Tibial artery (tissue), 4 donors: ENCODE measurements around the gene MAP3K1.

Source experiments
- DNase-seq, 2 donors: peaks; one replicate each; pipeline ENCODE4 v3.0.0-alpha.2; 2019
- H3K27ac ChIP-seq, 2 donors: fragments of 200-600 bp; sonication (generic) in 1 of 2; 1 replicate in 1 of 2; 2 replicates in 1 of 2; pipeline ENCODE4 v1.5.1; 2018 to 2019; ENCODE audit warnings: mild to moderate bottlenecking in 1 of 2
- H3K27me3 ChIP-seq, 2 donors: fragments of 200-600 bp; sonication (generic) in 1 of 2; one replicate each; pipeline versions ENCODE4 v1.5.1 to v1.6.0; 2016 to 2019
- H3K36me3 ChIP-seq, 3 donors: fragments of 200-600 bp; sonication (generic) in 2 of 3; one replicate each; pipeline ENCODE4 v1.5.1; 2016 to 2019; ENCODE audit warnings: mild to moderate bottlenecking in 2 of 3
- H3K4me1 ChIP-seq, 4 donors: fragments of 200-600 bp; sonication (generic) in 2 of 4; 1 replicate in 3 of 4; 2 replicates in 1 of 4; pipeline ENCODE4 v1.5.1; 2016 to 2019
- H3K4me3 ChIP-seq, 2 donors: fragments of 200-600 bp; sonication (generic) in 1 of 2; 1 replicate in 1 of 2; 2 replicates in 1 of 2; pipeline ENCODE4 v1.5.1; 2018 to 2019; ENCODE audit warnings: mild to moderate bottlenecking in 2 of 2
- H3K9me3 ChIP-seq, 3 donors: fragments of 200-600 bp; sonication (generic) in 1 of 3; one replicate each; pipeline ENCODE4 v1.5.1; 2016 to 2019
- intact Hi-C: fragments of 100-400 bp; cut with DNase I; formaldehyde crosslinking; loops from one replicate; pipeline ENCODE4 v1.15.0; 2023; ENCODE audit warnings: low total_unique reads
- TF ChIP-seq, protein P1 (sequence below), 2 experiments: fragments of 200-600 bp in 1 of 2; fragments of 450-650 bp in 1 of 2; IDR thresholded peaks; one replicate each; pipeline ENCODE4 v1.5.1; 2017 to 2019; ENCODE audit warnings: antibody characterized with exemption in 2 of 2, mild to moderate bottlenecking in 1 of 2, moderate library complexity in 1 of 2

MAP3K1 gene

DNA sequence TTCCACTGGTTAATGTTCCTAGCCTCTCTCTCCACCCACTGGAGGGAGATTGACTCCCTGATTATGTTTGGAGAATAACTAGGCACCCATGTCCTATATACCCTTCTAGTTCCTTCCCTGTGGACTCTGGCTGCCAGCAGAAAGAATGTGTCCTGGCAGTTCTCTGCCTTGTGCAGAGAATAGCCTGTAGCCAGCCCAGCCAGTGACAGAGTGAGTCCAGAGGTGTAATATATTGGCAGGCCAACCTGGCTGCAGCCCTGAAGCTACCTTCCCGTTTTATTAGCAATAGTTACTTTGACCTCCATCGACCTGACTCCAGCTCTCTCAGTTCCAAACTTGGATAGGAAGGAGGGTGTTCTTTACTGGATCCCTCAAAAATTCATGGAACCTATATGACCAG, 102.2 kb downstream of the MAP3K1 start:
- TF ChIP-seq, protein P1, sequence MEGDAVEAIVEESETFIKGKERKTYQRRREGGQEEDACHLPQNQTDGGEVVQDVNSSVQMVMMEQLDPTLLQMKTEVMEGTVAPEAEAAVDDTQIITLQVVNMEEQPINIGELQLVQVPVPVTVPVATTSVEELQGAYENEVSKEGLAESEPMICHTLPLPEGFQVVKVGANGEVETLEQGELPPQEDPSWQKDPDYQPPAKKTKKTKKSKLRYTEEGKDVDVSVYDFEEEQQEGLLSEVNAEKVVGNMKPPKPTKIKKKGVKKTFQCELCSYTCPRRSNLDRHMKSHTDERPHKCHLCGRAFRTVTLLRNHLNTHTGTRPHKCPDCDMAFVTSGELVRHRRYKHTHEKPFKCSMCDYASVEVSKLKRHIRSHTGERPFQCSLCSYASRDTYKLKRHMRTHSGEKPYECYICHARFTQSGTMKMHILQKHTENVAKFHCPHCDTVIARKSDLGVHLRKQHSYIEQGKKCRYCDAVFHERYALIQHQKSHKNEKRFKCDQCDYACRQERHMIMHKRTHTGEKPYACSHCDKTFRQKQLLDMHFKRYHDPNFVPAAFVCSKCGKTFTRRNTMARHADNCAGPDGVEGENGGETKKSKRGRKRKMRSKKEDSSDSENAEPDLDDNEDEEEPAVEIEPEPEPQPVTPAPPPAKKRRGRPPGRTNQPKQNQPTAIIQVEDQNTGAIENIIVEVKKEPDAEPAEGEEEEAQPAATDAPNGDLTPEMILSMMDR (IDR thresholded peaks at IDR 0.05) = no peak
- H3K27ac ChIP-seq = no peak overlapping the region
- no peaks in the 10 kb centered on the region for H3K9me3 ChIP-seq
- peaks cover 6 to 22% (median 13%) of the 10 kb centered on the region in 3 donors for H3K36me3 ChIP-seq
- H3K4me3 ChIP-seq = no peak overlapping the region
- intact Hi-C loops = no loop called here
- no peaks in the 10 kb centered on the region for H3K27me3 ChIP-seq
- no peak for DNase-seq
- H3K4me1 ChIP-seq = no peaks in the 10 kb centered on the region

DNA sequence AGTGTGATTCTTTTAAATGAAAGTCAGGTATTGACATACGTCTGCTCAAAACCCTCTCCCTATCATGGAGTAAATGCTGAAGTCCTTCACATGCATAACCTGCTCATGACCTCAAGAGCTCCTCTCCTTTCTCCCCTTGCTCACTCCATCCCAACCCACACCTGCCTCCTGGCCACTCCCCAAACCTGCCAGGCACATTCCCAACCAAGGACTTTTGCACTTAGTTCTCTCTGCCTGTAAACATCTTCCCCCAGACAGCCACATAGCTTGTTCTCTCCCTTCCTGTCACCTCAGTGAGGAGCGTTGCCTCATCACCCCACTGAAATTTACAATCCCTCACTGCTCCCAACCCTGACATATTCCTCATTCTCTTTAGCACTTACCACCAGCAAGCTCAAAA, 102.7 kb downstream of the MAP3K1 start:
- Histone ChIP-seq H3K4me1 (no peaks in the 10 kb centered on the region), H3K4me3 (no peak overlapping the region), H3K27me3 (no peaks in the 10 kb centered on the region), H3K9me3 (no peaks in the 10 kb centered on the region), H3K36me3 (peaks cover 10 to 27% (median 18%) of the 10 kb centered on the region in 3 donors), H3K27ac (no peak overlapping the region)
- TF ChIP-seq, protein P1 (IDR thresholded peaks at IDR 0.05) = no peak
- no peak for DNase-seq
- intact Hi-C loops = no loop called here

DNA sequence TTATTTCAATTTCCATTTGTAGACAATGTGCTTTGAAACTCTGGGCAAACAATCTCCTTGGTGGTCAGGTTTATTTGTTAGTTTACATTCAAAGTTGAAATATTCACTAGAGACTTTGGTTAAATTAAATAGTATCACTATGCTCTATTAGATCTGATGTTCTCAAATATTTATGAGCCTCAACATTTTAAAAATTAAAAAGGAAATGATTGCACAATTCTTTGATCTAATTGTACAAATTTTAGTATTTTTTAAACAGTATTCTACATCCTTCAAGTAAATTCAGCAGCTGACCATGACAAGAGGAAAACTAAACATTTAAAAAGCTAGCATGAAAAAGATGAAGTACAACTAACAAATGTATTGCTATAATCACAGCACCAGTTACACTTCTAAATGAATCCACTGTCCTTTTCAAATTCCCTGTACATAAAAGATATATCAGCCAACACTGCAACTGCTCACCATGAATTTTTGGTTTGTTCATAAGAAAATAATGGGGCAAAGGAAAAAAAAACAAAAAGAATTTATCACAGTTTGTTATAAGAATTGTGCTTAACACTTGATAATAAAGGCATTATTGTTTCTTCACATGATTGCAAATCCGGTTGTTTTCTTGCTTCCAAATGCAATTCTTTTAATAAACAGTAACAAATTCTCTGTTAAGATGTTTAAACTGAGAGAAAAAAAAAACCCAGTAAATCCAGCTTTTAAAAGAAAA, 104.8 kb downstream of the MAP3K1 start:
- Histone ChIP-seq H3K4me1 (no peaks in the 10 kb centered on the region), H3K9me3 (no peaks in the 10 kb centered on the region), H3K27ac (no peak overlapping the region), H3K4me3 (no peak overlapping the region), H3K36me3 (peaks cover 28 to 41% (median 32%) of the 10 kb centered on the region in 3 donors), H3K27me3 (no peaks in the 10 kb centered on the region)
- TF ChIP-seq, protein P1 (IDR thresholded peaks at IDR 0.05) = no peak
- no peak for DNase-seq
- intact Hi-C loops = no loop called here

GRCh38 chr5:56922922-56923321, 107.6 kb downstream of the MAP3K1 start:
- Histone ChIP-seq H3K4me1 (no peaks in the 10 kb centered on the region), H3K27me3 (no peaks in the 10 kb centered on the region), H3K36me3 (peaks cover 36 to 55% (median 44%) of the 10 kb centered on the region in 3 donors), H3K9me3 (no peaks in the 10 kb centered on the region), H3K27ac (no peak overlapping the region), H3K4me3 (no peak overlapping the region)
- DNase-seq = no peak
- intact Hi-C loops = no loop called here
- TF ChIP-seq, protein P1 (IDR thresholded peaks at IDR 0.05) = no peak

- DNase-seq = no peak
Observed at GRCh38 chr5:56934325-56934724, 119.0 kb downstream of the MAP3K1 start.

More at GRCh38 chr5:56934325-56934724, 119.0 kb downstream of the MAP3K1 start:
- TF ChIP-seq, protein P1 (IDR thresholded peaks at IDR 0.05) = no peak
- Histone ChIP-seq H3K27me3 (no peaks in the 10 kb centered on the region), H3K36me3 (peaks cover 80 to 91% (median 80%) of the 10 kb centered on the region in 3 donors), H3K4me3 (no peak overlapping the region), H3K9me3 (no peaks in the 10 kb centered on the region), H3K4me1 (no peaks in the 10 kb centered on the region), H3K27ac (no peak overlapping the region)
- intact Hi-C loops = no loop called here
